ENCODE measurements around the gene RBFOX2.

DNA sequence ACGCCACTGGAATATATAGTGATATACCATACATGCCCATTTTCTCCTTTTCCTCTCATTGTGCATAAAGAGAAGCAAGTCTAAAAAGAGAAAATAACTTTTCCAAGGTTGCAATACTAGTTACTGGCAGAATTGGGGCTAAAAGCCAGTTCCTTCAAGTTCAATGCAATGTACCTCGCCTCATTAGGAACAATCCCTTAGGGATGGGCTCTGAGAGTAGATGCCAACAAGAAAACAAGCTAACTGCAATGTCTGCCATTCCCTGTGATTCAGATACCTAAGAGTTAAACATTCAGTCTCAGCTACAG is 114.3 kb downstream of the RBFOX2 start:
- no peak for TF ChIP-seq POLR2AphosphoS5 (IDR thresholded peaks at IDR 0.05; ENCODE audit: low read depth, low read length)
- TF ChIP-seq, protein P1, sequence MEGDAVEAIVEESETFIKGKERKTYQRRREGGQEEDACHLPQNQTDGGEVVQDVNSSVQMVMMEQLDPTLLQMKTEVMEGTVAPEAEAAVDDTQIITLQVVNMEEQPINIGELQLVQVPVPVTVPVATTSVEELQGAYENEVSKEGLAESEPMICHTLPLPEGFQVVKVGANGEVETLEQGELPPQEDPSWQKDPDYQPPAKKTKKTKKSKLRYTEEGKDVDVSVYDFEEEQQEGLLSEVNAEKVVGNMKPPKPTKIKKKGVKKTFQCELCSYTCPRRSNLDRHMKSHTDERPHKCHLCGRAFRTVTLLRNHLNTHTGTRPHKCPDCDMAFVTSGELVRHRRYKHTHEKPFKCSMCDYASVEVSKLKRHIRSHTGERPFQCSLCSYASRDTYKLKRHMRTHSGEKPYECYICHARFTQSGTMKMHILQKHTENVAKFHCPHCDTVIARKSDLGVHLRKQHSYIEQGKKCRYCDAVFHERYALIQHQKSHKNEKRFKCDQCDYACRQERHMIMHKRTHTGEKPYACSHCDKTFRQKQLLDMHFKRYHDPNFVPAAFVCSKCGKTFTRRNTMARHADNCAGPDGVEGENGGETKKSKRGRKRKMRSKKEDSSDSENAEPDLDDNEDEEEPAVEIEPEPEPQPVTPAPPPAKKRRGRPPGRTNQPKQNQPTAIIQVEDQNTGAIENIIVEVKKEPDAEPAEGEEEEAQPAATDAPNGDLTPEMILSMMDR (IDR thresholded peaks at IDR 0.05; ENCODE audit: control extremely low read depth in 1 of 3, insufficient read depth in 1 of 3, low read depth in 1 of 3, low read length in 3 of 3) = no peak

Measured in H1 (cell line).